HK-2 (cell line): ENCODE results near the gene NTM.
"Not testable (repeated sequence)": the region's sequence is repeated elsewhere in the genome, so short reads cannot be mapped to it uniquely, and the experiment has no call there.

Experiments used
- DNase-seq: peaks from one replicate; pipeline ENCODE4 v3.0.0-alpha.2; 2018; ENCODE audit not compliant: unreplicated experiment

Gene NTM

DNA sequence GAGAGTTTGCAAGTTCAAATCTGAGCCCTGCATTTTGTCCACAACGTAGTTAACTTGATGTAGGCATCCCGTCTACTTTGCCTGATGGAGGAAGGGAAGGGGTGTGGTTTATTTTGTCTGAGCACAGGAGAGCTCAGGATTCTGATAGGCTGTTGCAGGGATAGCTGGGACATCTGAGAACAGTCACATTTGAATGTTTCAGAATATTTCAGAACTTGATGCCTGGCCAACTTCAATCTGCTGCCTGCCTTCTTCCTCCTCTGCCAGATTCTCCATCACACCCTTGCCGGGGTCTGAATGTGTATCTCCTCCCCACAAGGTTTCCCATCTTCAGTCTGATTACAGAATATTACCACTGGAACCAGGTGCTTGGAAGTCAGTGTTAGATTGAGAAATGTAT is 51.6 kb downstream of the NTM start:
- no peak for DNase-seq

GRCh38 chr11:131422496-131422895 is 52.1 kb downstream of the NTM start:
- no peak for DNase-seq

GRCh38 chr11:131423688-131424087 is 53.3 kb downstream of the NTM start:
- no peak for DNase-seq

DNA sequence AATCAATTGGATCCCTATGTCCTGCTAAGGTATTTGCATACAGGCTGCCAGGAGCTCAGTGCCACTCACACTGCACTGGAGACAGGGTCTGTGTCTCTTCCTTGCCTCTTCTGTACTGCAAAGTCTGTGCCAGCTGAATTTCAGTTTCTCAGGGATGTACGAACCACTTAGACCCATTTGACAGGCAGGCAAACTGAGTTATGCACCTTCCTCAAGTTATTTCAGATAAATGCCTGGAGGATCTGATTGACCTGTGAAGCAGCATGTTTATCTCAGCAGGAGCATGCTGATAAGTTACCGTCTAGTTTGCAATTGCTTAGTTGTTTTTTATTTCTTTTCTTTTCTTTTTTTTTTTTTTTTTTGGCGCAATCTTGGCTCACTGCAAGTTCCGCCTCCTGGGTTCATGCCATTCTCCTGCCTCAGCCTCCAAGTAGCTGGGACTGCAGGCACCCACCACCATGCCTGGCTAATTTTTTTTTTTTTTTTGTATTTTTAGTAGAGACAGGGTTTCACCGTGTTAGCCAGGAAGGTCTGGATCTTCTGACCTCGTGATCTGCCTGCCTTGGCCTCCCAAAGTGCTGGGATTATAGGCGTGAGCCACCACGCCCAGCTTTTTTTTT is 54.0 kb downstream of the NTM start:
- not testable (repeated sequence) for DNase-seq

DNA sequence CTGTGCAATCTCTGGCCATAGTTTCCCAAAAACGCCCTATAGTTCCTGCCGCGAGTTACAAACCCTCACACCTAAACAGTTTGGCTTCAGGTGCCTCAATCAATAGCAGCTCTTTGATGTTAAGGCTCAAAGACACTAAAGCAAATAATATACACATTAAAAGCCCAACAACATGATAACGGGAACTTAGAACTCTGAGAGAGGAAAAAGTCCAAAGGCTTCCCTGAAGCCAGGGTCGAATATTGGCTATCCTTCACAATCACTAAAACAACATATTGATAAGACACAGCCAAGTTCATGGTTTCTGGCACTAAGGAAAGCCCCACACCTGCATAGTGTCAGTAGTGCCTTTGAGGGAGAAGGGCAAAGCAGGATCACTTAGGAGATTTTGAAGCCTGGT is 54.9 kb downstream of the NTM start:
- no peak for DNase-seq

DNA sequence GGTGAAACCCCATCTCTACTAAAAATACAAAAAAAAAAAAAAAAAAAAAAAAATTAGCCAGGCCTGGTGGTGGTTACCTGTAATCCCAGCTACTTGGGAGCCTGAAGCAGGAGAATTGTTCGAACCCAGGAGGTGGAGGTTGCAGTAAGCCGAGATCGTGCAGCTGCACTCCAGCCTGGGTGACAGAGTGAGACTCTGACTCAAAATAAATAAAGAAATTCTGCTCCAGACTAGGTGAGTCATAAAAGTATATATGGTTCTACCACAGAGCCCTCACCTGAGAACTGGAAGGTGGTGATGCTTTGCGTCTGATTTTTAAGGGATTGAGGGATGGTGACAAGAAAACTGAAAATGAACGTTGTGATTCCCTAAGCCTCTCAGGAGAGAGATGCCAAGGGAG is 58.4 kb downstream of the NTM start:
- no peak for DNase-seq

- no peak for DNase-seq
These were observed 60.2 kb downstream of the NTM start for GRCh38 chr11:131430473-131431208.

GRCh38 chr11:131441051-131441810 is 70.8 kb downstream of the NTM start:
- no peak for DNase-seq

DNA sequence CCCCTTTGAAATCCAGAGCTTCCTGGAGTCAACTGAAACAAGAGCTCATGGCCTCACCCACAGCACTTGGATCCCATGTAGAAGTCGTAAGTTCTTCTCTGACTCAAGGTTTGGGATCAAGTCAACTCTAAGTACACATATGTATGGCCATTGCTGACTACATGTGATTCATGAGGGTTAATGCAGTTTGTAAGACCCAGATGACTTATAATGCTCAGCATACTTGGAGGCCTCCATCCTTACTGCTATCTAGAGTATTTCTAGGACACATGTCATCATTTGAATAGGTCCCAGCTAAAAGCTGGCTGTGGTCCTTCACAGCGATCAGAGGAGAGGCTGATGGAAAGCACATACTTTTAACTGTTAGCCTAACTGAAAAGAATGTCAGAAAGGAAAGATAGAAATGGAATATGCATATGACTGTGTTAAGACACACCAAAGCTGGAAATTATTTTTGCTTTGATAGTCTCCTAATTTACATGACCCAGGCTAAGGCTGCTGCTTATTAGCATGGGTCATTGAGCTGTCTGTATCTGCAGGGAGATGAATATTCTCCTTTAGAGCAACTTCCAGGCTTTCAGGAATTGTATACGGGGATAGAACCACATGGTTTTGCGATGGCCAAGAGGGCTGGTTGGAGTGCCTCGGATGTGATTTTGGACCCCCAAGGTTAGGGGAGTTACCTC is 76.3 kb downstream of the NTM start:
- DNase-seq = no peak

GRCh38 chr11:131447277-131447815 is 76.9 kb downstream of the NTM start:
- no peak for DNase-seq

- DNase-seq = no peak
These were observed 77.5 kb downstream of the NTM start for GRCh38 chr11:131447898-131448297.

DNA sequence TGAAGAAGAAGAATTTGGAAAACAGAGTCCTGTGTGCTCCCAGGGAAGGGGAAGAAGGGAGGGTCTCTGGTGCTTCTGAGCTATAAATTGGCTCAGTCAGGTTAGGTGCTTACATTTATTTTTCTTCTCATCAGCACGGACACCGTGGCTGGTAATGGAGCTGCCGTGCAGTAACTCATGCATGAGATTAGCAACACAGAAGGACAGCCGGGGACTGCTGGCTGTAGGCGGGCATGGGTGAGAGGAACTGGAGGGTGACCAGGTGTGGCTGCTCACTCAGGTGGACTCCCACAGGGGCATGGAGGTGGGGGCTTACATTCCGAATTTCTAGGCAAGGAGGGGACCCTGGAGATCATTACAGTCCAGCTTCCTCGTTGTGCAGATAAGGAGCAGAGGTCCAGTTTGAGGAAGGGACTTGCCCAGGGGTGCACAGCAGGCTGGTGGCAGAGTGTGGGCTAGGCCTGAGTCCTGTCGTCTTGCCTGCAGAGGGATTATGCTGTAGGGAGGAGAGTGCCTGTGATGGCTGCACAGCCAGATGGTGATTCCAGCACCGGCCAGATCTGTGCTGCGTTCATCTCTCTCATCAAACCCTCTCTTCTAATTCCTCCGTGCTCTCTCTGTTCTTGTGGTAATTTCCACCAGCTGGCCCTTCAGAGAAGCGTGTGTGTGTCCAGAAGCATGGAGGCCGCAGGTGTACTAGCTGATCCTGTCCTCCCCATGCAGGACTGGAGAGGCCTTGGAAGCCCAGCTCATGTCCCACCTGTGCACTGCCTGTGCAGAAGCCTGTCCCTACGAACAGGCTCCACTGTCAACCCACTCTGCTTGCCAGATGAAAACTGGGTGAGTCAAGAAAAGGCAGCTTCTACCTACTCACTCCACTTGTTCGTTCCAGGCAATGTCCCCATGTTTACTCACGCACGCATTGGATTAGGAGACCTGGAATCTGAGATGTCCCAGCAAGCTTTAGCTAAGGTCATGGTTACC is 78.9 kb downstream of the NTM start:
- no peak for DNase-seq

DNA sequence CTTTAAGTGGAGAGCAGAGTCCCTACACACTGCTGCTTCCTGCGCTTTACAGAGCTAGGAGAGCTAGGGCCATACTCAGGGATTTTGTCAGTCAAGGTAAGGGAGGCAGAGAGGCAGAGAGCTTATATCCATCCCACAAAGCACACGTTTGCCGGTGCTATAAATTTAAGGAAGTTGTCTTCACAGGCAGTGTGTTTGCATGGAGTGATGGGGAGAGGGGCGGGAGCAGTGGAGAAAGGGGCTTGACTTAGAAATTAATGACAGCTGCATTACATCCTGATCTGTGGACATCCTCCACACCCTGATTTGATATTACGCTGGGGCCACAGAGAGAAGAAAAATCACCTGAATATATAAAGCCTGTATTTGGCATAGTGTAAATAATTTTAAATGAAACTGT is 84.1 kb downstream of the NTM start:
- DNase-seq = no peak

DNA sequence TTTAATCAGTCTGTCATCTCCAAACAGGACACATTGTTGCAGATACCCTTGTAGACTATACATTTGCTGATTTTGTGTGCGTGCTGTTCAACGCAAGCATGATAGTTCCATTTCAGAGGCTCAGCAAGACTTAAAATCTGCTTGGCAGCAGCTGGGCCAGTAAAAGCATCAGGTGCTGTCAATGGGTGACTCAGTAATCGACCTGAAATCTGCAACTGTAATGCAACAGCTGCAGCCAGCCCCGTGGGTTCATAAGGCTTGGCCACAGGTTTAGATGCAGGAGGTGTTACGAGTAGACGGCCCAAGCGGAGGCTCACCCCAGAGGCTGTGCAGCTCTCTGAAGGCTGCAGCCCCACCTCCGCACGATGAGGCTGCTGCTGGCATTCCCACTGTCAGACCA is 84.6 kb downstream of the NTM start:
- DNase-seq = no peak

DNA sequence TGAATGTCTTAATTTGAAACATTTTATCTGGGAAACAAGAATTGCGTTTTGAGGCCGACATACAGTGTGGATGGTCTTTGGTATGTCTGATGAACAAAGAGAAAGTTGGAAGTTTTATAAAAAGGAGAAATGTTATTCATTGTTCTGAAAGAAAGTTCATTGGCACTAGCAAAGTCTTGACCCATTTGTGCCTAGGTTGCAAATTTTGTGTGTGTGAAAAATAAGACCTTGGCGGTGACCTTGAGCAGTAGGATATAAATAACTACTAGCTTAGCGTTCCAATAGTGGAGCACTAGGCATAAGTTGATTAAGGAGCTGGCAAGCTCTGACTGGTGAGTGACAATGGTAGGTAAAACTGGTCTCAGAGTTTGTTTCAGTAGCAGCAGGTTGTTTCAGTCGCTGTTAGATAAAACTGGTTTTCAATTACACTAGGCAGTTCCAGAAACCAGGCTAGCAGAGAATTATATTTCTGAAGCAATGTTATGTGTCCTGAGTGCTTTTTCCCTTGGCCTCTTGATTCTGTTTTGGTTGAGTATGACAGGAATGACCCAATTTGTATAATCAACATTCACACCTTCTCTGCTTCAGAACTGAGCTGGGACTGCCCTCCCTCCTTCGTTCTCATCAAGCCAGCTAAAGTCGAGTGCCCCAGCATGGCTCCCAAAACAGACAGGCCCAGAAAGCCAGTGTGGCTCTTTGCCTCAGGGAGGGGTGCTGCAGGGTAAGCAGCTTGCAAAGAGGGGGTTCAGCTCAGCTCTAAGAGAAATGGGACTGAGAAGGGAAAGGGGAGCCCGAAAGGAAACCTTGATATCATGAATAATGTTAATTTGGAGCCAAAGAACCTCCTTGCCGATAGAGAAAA is 85.7 kb downstream of the NTM start:
- no peak for DNase-seq

DNA sequence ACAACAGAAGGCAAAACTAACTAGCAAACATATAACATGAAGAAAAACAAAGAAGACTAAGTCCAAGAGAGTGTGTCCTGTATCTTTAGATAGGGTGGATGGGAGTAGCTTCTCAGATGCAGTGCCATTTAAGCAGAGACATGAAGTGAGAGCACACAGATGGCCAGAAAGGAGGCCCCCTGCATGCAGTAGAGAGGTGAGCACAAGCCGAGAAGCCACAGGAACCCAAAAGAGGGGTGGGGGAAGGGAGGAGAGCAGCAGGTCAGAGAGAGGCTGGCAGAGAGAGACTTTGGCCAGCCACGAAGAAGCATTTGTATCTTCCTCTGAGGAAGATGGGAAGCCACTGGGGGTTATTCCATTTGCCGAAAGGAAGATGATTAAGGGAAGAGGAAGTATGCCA is 86.7 kb downstream of the NTM start:
- no peak for DNase-seq

GRCh38 chr11:131458421-131458820 is 88.0 kb downstream of the NTM start:
- DNase-seq = no peak

DNA sequence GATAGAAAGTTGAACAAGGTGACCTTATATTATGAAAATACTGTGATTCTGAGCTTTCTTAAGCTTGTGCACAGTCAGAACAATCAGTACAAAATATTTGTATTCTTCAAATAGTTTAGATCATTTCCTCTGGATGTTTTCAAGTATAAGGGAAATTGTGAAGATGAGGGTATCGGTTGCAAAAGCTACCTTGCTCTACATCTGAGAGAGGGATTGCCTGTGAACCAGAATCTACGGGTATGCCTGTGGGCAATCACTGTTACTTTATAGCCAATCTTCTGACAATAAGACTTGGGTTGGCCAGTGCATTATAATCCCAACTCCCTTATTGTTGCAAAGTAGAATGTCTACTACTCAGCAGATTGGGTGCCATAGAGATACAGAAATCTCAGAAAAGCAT is 90.5 kb downstream of the NTM start:
- no peak for DNase-seq

GRCh38 chr11:131462622-131463021 is 92.2 kb downstream of the NTM start:
- no peak for DNase-seq

DNA sequence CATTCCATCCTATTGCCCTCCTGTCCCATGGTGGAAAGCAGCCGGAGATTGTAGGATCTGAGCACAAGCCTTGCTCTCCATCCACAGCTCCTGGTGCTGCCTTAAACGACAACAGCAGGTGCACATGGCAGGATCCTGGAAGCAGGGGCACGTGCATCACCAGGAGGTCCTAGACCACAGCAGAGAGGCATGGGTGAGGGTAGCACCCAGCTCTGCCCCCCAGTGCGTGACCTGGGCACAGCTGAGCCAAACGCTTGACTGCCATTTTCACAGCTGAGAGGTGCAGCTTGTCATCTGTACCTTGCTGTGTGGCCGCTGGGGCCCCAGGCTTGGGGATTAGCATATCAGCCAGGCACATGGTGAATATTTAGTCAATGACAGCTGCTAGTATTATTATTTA is 92.7 kb downstream of the NTM start:
- DNase-seq = no peak
